Neuronal stem cell (in vitro differentiated cells): Measurements from ENCODE around the gene STK39.
A peak's percentile ranks its signal among the peaks of the same experiment; 100 is the strongest.

ENCODE experiments used
- DNase-seq: peaks from one replicate; pipeline ENCODE4 v3.0.0-alpha.2; 2013; ENCODE audit warnings: low spot score
- H2AFZ ChIP-seq: one replicate; pipeline ENCODE4 v1.6.1; 2013; ENCODE audit warnings: mild to moderate bottlenecking, low read length, inconsistent platforms
- H2AK5ac ChIP-seq: 2 replicates; pipeline ENCODE4 v1.6.1; 2013; ENCODE audit warnings: low read depth, mild to moderate bottlenecking, inconsistent platforms, low read length, moderate library complexity, mixed read lengths
- H2BK120ac ChIP-seq: 2 replicates; pipeline ENCODE4 v1.6.1; 2013; ENCODE audit warnings: low read depth, mild to moderate bottlenecking, inconsistent platforms, low read length, moderate library complexity, mixed read lengths
- H2BK12ac ChIP-seq: one replicate; pipeline ENCODE4 v1.6.1; 2013; ENCODE audit warnings: low read length, inconsistent platforms
- H2BK15ac ChIP-seq: 2 replicates; pipeline ENCODE4 v1.6.1; 2013; ENCODE audit warnings: mild to moderate bottlenecking, low read length, inconsistent platforms, mixed read lengths
- H2BK5ac ChIP-seq: one replicate; pipeline ENCODE4 v1.6.1; 2013; ENCODE audit warnings: inconsistent platforms, mild to moderate bottlenecking, low read length, moderate library complexity
- H3K14ac ChIP-seq: one replicate; pipeline ENCODE4 v1.6.1; 2013; ENCODE audit warnings: low read length, inconsistent platforms
- H3K18ac ChIP-seq: 2 replicates; pipeline ENCODE4 v1.6.1; 2013; ENCODE audit warnings: low read length, inconsistent platforms
- H3K23ac ChIP-seq: 2 replicates; pipeline ENCODE4 v1.6.1; 2013; ENCODE audit warnings: low read depth, mild to moderate bottlenecking, mixed read lengths, low read length, inconsistent platforms; ENCODE audit not compliant: poor library complexity
- H3K27ac ChIP-seq: replicated peaks from 3 replicates; pipeline ENCODE4 v1.5.1; 2013; ENCODE audit warnings: low read length, inconsistent platforms
- H3K27me3 ChIP-seq, 3 experiments: 2 replicates each; pipeline ENCODE4 v1.6.1; 2013; ENCODE audit warnings: low read length in 3 of 3, mild to moderate bottlenecking in 2 of 3, inconsistent platforms in 1 of 3, low read depth in 1 of 3, mixed read lengths in 1 of 3, moderate library complexity in 1 of 3; ENCODE audit not compliant: control insufficient read depth in 3 of 3, insufficient read depth in 3 of 3
- H3K36me3 ChIP-seq, 2 donors: replicated peaks in 1 of 2; 2 replicates each; pipeline ENCODE4 v1.6.1; 2013; ENCODE audit warnings: low read length in 2 of 2; ENCODE audit not compliant: control insufficient read depth in 2 of 2, insufficient read depth in 2 of 2
- H3K4ac ChIP-seq: 2 replicates; pipeline ENCODE4 v1.6.1; 2013; ENCODE audit warnings: inconsistent platforms, mild to moderate bottlenecking, low read length, moderate library complexity
- H3K4me1 ChIP-seq, 2 donors: 1 replicate in 1 of 2; 2 replicates in 1 of 2; pipeline ENCODE4 v1.6.1; 2013; ENCODE audit warnings: low read length in 2 of 2, low read depth in 1 of 2; ENCODE audit not compliant: control insufficient read depth in 2 of 2, insufficient read depth in 1 of 2
- H3K4me2 ChIP-seq: one replicate; pipeline ENCODE4 v1.6.1; 2013; ENCODE audit warnings: mild to moderate bottlenecking, low read length, inconsistent platforms; ENCODE audit not compliant: insufficient read depth, poor library complexity, severe bottlenecking
- H3K4me3 ChIP-seq, 2 donors: 2 replicates each; pipeline ENCODE4 v1.5.1; 2013; ENCODE audit warnings: low read length in 2 of 2, mild to moderate bottlenecking in 2 of 2, inconsistent platforms in 1 of 2, moderate library complexity in 1 of 2
- H3K79me1 ChIP-seq: one replicate; pipeline ENCODE4 v1.6.1; 2013; ENCODE audit warnings: low read depth, mild to moderate bottlenecking, inconsistent platforms, low read length, moderate library complexity
- H3K9ac ChIP-seq: one replicate; pipeline ENCODE4 v1.6.1; 2013; ENCODE audit warnings: mild to moderate bottlenecking, low read depth, low read length, inconsistent platforms; ENCODE audit not compliant: poor library complexity
- H3K9me3 ChIP-seq, 2 donors: replicated peaks in 1 of 2; 2 replicates each; pipeline versions ENCODE3 to v1.6.1; 2013; ENCODE audit warnings: low read length in 2 of 2, mild to moderate bottlenecking in 2 of 2, inconsistent platforms in 1 of 2, low read depth in 1 of 2, mixed read lengths in 1 of 2, moderate library complexity in 1 of 2; ENCODE audit not compliant: control insufficient read depth in 2 of 2, insufficient read depth in 1 of 2
- H4K8ac ChIP-seq: one replicate; pipeline ENCODE4 v1.6.1; 2013; ENCODE audit warnings: low read depth, mild to moderate bottlenecking, inconsistent platforms, low read length, moderate library complexity
- H4K91ac ChIP-seq: one replicate; pipeline ENCODE4 v1.6.1; 2013; ENCODE audit warnings: low read length, low read depth, mild to moderate bottlenecking, inconsistent platforms; ENCODE audit not compliant: poor library complexity
- WGBS, 2 donors: extraction: QIAGEN DNeasy Blood & Tissue Kit; methylation state at CpG; one replicate each; pipeline ENCODE4 v1.1.7; 2013; ENCODE audit warnings: missing lambda C conversion rate in 2 of 2, mixed read lengths in 1 of 2; ENCODE audit not compliant: insufficient read length in 2 of 2, insufficient replicate concordance in 1 of 2; ENCODE audit errors: extremely low coverage in 2 of 2; 5-methylcytosine and 5-hydroxymethylcytosine counted together

The STK39 gene

DNA sequence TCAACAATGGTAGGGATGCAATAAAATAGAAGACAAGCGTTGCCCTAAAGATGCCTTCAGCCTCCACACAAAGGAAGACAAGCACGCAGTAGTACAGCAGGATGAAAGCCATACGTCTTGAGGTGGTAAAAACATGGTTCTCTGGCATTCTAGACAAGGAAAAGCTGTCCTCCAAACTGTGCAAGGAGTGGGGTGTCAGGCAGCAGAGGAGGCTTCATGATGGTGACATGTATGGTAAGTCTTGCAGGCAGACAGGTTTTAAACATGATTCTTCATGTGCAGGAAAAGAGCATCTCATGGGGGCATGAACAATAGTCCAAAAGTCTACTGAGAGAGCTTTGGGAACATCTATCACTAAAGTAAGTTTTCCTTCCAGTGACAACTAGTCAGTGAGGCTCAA is 241.8 kb downstream of the STK39 start:
- Histone ChIP-seq H3K79me1 (no peaks in the 10 kb centered on the region), H3K4me3 (no peak overlapping the region), H3K18ac (peak overlapping the region; percentile 25), H2BK12ac (no peak overlapping the region), H3K14ac (no peak overlapping the region), H3K27ac (no peak overlapping the region), H3K36me3 (peaks cover 2 to 32% of the 10 kb centered on the region in 2 donors), H2BK120ac (no peak overlapping the region), H2AFZ (no peak overlapping the region), H3K9ac (no peak overlapping the region), H2AK5ac (no peak overlapping the region), H2BK15ac (no peak overlapping the region), H3K27me3 (no peaks in the 10 kb centered on the region), H2BK5ac (no peak overlapping the region), H3K9me3 (peaks cover 3 to 6% of the 10 kb centered on the region in 2 donors), H3K4ac (no peak overlapping the region), H3K4me1 (peaks cover 0 to 1% of the 10 kb centered on the region in 2 donors), H4K91ac (no peak overlapping the region), H4K8ac (no peak overlapping the region), H3K4me2 (no peak overlapping the region), H3K23ac (no peak overlapping the region)
- no CpG with 5 or more reads among the region's 3 CpGs for WGBS, 2 donors
- DNase-seq = no peak

DNA sequence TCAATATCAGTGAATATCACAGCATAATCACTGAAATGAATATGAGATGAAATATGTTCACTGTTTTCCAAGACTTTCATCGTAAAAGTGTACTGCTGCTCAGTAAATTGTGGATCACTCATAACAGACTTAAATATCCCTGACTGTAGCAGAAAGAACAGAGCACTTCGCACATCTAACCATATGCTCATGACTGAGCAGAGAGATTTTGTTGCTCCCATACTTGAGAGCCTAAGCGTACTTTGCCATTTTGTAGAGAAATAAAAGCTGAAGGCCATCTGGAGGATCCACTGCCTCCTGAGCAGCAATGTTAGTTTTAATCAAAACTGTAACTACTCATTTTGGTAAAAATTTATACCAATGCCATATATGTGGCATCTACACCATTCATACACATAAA is 243.5 kb downstream of the STK39 start:
- Histone ChIP-seq H3K9me3 (peaks cover 3 to 6% of the 10 kb centered on the region in 2 donors), H3K4ac (no peak overlapping the region), H3K4me3 (no peak overlapping the region), H2BK5ac (no peak overlapping the region), H2BK120ac (no peak overlapping the region), H3K27me3 (no peaks in the 10 kb centered on the region), H3K36me3 (peaks cover 2 to 31% of the 10 kb centered on the region in 2 donors), H2BK15ac (no peak overlapping the region), H3K79me1 (no peaks in the 10 kb centered on the region), H3K23ac (no peak overlapping the region), H3K9ac (no peak overlapping the region), H4K91ac (no peak overlapping the region), H3K18ac (no peak overlapping the region), H2AK5ac (no peak overlapping the region), H3K4me2 (no peak overlapping the region), H4K8ac (no peak overlapping the region), H2BK12ac (no peak overlapping the region), H2AFZ (no peak overlapping the region), H3K4me1 (peaks cover 0 to 1% of the 10 kb centered on the region in 2 donors), H3K27ac (no peak overlapping the region), H3K14ac (no peak overlapping the region)
- WGBS, 2 donors = no CpG with 5 or more reads among the region's 3 CpGs
- DNase-seq = no peak

DNA sequence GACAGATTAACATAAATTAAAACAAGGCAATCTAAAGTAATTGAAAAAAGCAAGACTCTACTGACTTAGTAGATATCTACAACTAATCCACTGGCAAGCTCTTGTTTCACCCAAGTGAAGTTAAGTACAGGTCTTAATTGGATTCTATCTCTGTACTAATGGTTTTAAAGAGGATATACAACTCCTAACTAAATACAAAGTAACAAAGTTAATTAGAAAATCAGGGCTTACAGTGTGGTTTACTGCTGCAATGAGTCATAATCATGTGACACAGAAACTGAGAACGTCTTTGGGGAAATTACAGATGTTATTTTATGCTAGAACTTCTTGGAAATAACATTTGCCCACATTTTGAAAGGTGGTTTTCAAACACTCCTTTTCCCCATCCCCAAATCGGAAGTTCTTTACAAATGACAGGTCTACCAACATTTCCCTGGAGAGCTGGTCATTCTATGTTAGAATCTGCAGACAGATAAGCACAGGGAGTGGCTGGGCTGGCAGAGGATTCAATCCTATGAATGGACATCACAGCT is 245.3 kb downstream of the STK39 start:
- H3K4me1 ChIP-seq = peaks cover 0 to 1% of the 10 kb centered on the region in 2 donors
- no peak overlapping the region for H3K9ac ChIP-seq
- H2BK12ac ChIP-seq = no peak overlapping the region
- H3K23ac ChIP-seq = no peak overlapping the region
- H2AFZ ChIP-seq = no peak overlapping the region
- H3K4me3 ChIP-seq = no peak overlapping the region
- no peak overlapping the region for H3K4ac ChIP-seq
- H3K27me3 ChIP-seq = no peaks in the 10 kb centered on the region
- H2BK120ac ChIP-seq = no peak overlapping the region
- no peak overlapping the region for H3K4me2 ChIP-seq
- H3K36me3 ChIP-seq = peaks cover 2 to 22% of the 10 kb centered on the region in 2 donors
- no peak overlapping the region for H2AK5ac ChIP-seq
- no CpG with 5 or more reads among the region's 2 CpGs for WGBS, 2 donors
- no peak overlapping the region for H4K8ac ChIP-seq
- no peak for DNase-seq
- H3K79me1 ChIP-seq = no peaks in the 10 kb centered on the region
- H3K14ac ChIP-seq = no peak overlapping the region
- H3K27ac ChIP-seq = no peak overlapping the region
- no peak overlapping the region for H2BK15ac ChIP-seq
- no peak overlapping the region for H2BK5ac ChIP-seq
- H3K9me3 ChIP-seq = peaks cover 3 to 6% of the 10 kb centered on the region in 2 donors
- H4K91ac ChIP-seq = no peak overlapping the region
- H3K18ac ChIP-seq = no peak overlapping the region

DNA sequence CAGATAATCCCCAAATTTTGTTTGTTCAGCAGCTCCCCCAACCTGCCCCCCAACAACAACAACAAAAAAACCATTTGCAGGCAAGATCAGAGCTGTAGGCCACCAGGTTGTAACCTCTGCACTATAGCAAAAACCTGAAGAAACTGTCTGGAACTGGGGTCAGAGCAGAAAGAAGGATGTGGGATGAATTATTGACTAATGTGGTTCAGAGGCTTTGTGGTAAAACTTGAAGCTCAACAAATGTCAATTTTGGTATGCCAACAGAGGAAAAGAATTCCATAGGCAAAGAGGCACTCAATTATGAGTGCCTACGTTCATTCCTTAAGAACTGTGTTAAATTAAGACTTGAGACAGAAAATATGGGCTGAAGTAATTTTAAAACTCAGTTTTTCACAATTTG is 255.1 kb downstream of the STK39 start:
- WGBS, 2 donors = no CpG with 5 or more reads among the region's 1 CpG
- H2BK12ac ChIP-seq = no peak overlapping the region
- no peak overlapping the region for H3K4me2 ChIP-seq
- H3K27ac ChIP-seq = no peak overlapping the region
- DNase-seq = no peak
- no peak overlapping the region for H3K18ac ChIP-seq
- no peaks in the 10 kb centered on the region for H3K27me3 ChIP-seq
- no peak overlapping the region for H3K14ac ChIP-seq
- no peak overlapping the region for H3K9ac ChIP-seq
- H3K23ac ChIP-seq = no peak overlapping the region
- H4K91ac ChIP-seq = no peak overlapping the region
- H3K4ac ChIP-seq = no peak overlapping the region
- no peak overlapping the region for H2BK5ac ChIP-seq
- peaks cover 0 to 8% of the 10 kb centered on the region in 2 donors for H3K36me3 ChIP-seq
- H3K79me1 ChIP-seq = no peaks in the 10 kb centered on the region
- H2BK120ac ChIP-seq = no peak overlapping the region
- no peak overlapping the region for H2AK5ac ChIP-seq
- no peak overlapping the region for H3K4me3 ChIP-seq
- no peak overlapping the region for H2AFZ ChIP-seq
- H2BK15ac ChIP-seq = no peak overlapping the region
- no peak overlapping the region for H4K8ac ChIP-seq
- no peaks in the 10 kb centered on the region for H3K4me1 ChIP-seq
- H3K9me3 ChIP-seq = no peaks in the 10 kb centered on the region
